SU-DHL-6 (cell line): Measurements from ENCODE around the gene SORL1-AS1.
A peak's percentile ranks its signal among the peaks of the same experiment; 100 is the strongest.

ENCODE experiments used
- H2AFZ ChIP-seq: fragments of 200-600 bp; sonication (generic); 2 replicates; pipeline ENCODE4 v1.6.1; 2014; ENCODE audit warnings: low read depth, mild to moderate bottlenecking, moderate library complexity, mixed read lengths, antibody characterized with exemption, low read length; ENCODE audit not compliant: severe bottlenecking
- H3F3A ChIP-seq: fragments of 200-600 bp; shearing (Covaris generic); 2 replicates; pipeline ENCODE4 v1.6.0; 2016; ENCODE audit warnings: antibody characterized with exemption, mild to moderate bottlenecking; ENCODE audit not compliant: insufficient read depth
- H3K27ac ChIP-seq: fragments of 200-600 bp; sonication (generic); 2 replicates; pipeline ENCODE4 v1.5.1; 2016; ENCODE audit warnings: low read depth, mild to moderate bottlenecking, low read length, moderate library complexity, mixed read lengths
- H3K27me3 ChIP-seq: fragments of 200-600 bp; sonication (generic), shearing (Covaris generic); 2 replicates; pipeline ENCODE4 v1.6.0; 2014; ENCODE audit warnings: mild to moderate bottlenecking, low read length
- H3K36me3 ChIP-seq: fragments of 200-600 bp; sonication (generic); 2 replicates; pipeline ENCODE4 v1.6.1; 2014; ENCODE audit warnings: mild to moderate bottlenecking, low read length, mixed read lengths
- H3K4me2 ChIP-seq: fragments of 300-600, 200-600 bp; shearing (Covaris generic), sonication (generic); 2 replicates; pipeline ENCODE4 v1.6.0; 2014; ENCODE audit warnings: low read length, low read depth, mild to moderate bottlenecking; ENCODE audit not compliant: poor library complexity, severe bottlenecking
- H3K4me3 ChIP-seq: fragments of 200-600 bp; sonication (generic); 2 replicates; pipeline ENCODE4 v1.5.1; 2014; ENCODE audit warnings: antibody characterized with exemption, low read length, mild to moderate bottlenecking, mixed read lengths; ENCODE audit not compliant: insufficient read depth, poor library complexity, severe bottlenecking
- H3K79me2 ChIP-seq: fragments of 200-600 bp; sonication (generic); 2 replicates; pipeline ENCODE4 v1.6.1; 2014; ENCODE audit warnings: mild to moderate bottlenecking, low read length, moderate library complexity; ENCODE audit not compliant: insufficient read depth
- H3K9ac ChIP-seq: fragments of 200-600 bp; sonication (generic); 2 replicates; pipeline ENCODE4 v1.7.0; 2014; ENCODE audit warnings: mild to moderate bottlenecking, low read length
- H3K9me2 ChIP-seq: fragments of 200-600 bp; sonication (generic); replicated peaks from 2 replicates; pipeline ENCODE4 v1.6.1; 2014; ENCODE audit warnings: low read length; ENCODE audit not compliant: insufficient read depth
- H3K9me3 ChIP-seq: fragments of 200-600 bp; sonication (generic); 2 replicates; pipeline ENCODE4 v1.6.1; 2014; ENCODE audit warnings: low read length, mixed read lengths; ENCODE audit not compliant: insufficient read depth
- H4K20me1 ChIP-seq: fragments of 200-600 bp; sonication (generic); 2 replicates; pipeline ENCODE4 v1.6.1; 2014; ENCODE audit warnings: low read depth, mild to moderate bottlenecking, antibody characterized with exemption, low read length, moderate library complexity, mixed read lengths
- CTCF ChIP-seq: fragments of 200-600 bp; sonication (generic); IDR thresholded peaks from one replicate; pipeline ENCODE4 v1.5.1; 2017; ENCODE audit warnings: antibody characterized with exemption, mild to moderate bottlenecking, low read length, moderate library complexity; ENCODE audit not compliant: insufficient read depth, poor library complexity, severe bottlenecking
- EZH2phosphoT487 ChIP-seq: fragments of 200-600 bp; sonication (generic), shearing (Covaris generic); conservative IDR thresholded peaks from 2 replicates; pipeline ENCODE4 v1.6.1; 2018; ENCODE audit warnings: mild to moderate bottlenecking, antibody characterized with exemption, low read length, moderate library complexity, mixed read lengths

SORL1-AS1 gene

DNA sequence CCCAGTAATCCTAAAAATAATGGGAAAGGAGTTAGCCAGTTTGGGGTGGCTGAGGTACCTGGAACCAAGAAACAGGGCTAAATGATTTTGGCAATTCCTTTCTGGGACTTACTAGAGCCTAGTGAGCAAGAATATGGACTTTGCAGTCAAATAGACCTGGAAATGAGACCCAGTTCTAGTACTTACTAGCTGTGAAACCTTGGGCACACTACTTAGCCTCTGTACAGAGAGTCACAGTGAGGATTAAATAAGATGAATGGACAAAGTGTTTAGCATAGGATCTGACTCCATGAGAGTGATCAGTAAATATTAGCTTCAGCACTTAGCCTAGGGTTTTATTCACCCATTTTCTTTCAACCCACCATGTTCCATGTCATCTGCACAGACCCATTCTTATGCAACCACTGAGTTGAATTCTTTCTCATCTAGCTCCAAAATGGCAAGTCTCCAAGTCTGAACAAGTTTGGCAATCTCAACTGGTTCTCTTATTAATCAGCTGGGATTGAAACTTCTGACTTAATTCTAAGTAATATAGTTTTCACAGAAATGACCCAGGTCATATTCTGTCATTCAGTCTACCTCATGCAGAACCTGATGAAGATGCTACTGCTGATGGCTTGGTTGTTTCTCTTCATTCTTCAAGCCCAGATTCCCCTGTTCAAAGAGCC lies 15.6 kb downstream of the SORL1-AS1 start:
- Histone ChIP-seq H3K4me2 (no peak overlapping the region), H2AFZ (no peak overlapping the region)
- no peak for TF ChIP-seq CTCF
- no peak for TF ChIP-seq EZH2phosphoT487

DNA sequence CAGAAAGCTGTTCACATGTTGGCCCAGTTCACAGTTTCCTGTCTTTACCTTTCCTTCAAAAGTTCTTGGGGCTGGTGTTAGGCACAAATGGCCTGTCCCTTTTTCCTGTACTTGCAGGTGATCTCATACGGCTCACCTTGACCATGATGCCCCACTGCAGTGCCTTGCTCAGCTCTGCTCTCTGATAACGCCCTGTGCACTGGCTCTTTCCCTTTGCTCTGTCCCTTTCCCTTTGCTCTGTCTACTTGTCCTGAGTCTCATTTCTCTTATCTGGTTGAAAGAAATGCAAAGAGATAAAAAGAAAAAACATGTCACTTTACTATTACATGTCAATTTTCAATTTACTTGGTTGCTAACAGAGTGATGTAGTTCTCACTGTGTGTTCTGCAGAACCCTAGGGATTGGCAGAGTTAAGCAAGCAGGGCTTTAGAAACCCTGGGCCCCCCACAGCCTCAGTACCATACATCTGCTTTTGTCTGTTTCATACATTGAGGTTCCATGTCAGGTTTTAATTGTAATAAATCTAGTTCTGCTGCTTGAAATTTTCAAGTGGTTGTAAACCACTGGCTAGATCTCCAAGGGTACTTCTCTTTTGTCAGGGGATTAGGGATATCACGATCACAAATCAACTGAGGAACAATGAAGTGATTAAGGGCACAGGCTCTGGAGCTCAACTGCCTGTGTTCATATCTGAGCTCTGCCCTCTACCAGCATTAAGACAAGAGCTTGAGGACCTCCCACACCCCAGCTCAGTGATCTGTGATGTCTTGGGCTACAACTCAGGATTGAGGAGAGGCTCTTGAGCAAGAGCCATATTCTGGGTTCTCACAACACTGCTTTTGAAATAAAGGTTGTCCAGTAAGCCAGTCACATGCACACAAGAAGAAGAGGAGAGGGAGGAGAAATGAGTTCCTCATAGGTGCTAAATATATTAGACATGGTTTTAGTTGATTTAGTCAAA lies 16.9 kb downstream of the SORL1-AS1 start:
- Histone ChIP-seq H3K27me3 (no peaks in the 10 kb centered on the region), H3K4me2 (peak overlapping the region; percentile 1), H3K4me3 (no peak overlapping the region), H4K20me1 (no peaks in the 10 kb centered on the region), H3K9ac (peak overlapping the region; percentile 20; the same call in 1 of the 2 replicates), H3K36me3 (no peaks in the 10 kb centered on the region), H3K27ac (peak overlapping the region; percentile 37), H3K9me2 (no peaks in the 10 kb centered on the region), H3K9me3 (no peaks in the 10 kb centered on the region), H3K79me2 (no peaks in the 10 kb centered on the region), H2AFZ (no peak overlapping the region), H3F3A (peaks cover 55% of the 10 kb centered on the region)
- no peak for TF ChIP-seq EZH2phosphoT487
- no peak for TF ChIP-seq CTCF

More for the DNA sequence above, 15.6 kb downstream of the SORL1-AS1 start:
- H3K9me2 ChIP-seq: no peaks in the 10 kb centered on the region
- no peaks in the 10 kb centered on the region for H3K27me3 ChIP-seq
- H3K9me3 ChIP-seq: no peaks in the 10 kb centered on the region
- H3K27ac ChIP-seq: no peak overlapping the region
- H4K20me1 ChIP-seq: no peaks in the 10 kb centered on the region
- H3K9ac ChIP-seq: no peak overlapping the region
- peaks cover 42% of the 10 kb centered on the region for H3F3A ChIP-seq
- no peaks in the 10 kb centered on the region for H3K79me2 ChIP-seq
- H3K36me3 ChIP-seq: no peaks in the 10 kb centered on the region
- no peak overlapping the region for H3K4me3 ChIP-seq

- Histone ChIP-seq H3K4me3 (no peak overlapping the region), H4K20me1 (no peaks in the 10 kb centered on the region), H3K9me3 (no peaks in the 10 kb centered on the region), H3K79me2 (no peaks in the 10 kb centered on the region), H3K9me2 (no peaks in the 10 kb centered on the region), H3K27ac (peak overlapping the region; percentile 37), H3K27me3 (no peaks in the 10 kb centered on the region), H3K9ac (no peak overlapping the region), H3K36me3 (no peaks in the 10 kb centered on the region), H2AFZ (no peak overlapping the region), H3F3A (peaks cover 60% of the 10 kb centered on the region), H3K4me2 (no peak overlapping the region)
- no peak for TF ChIP-seq EZH2phosphoT487
- TF ChIP-seq CTCF: no peak
Measured at GRCh38 chr11:121435132-121435531, 17.6 kb downstream of the SORL1-AS1 start.
